HG02571 (cell line): ENCODE data around the gene POU2F3.

Experiments used
- ATAC-seq: cut with Tn5 transposase; IDR thresholded peaks from one replicate; pipeline ENCODE4 v1.9.1; 2021; ENCODE audit warnings: mild to moderate bottlenecking, moderate library complexity; ENCODE audit not compliant: unreplicated experiment

The POU2F3 gene

DNA sequence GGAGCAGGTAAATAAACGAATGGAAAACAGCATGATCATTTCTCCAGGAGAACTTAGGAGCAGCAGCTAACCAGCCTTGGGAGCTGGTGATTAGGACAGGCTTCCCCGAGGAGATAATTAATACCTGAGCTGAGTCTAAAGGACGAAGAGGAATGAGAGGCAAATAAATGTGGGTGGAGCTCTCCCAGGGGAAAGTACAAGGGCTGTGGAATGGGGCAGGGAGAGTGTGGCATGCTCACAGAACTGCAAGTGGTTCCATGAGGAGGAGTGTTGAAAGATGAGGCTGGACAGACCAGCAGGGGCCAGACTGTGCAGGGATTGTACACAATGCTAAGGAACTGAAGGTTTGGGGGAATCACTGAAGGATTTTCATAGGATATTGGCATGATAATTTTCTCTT, 70.9 kb downstream of the POU2F3 start:
- ATAC-seq: no peak

DNA sequence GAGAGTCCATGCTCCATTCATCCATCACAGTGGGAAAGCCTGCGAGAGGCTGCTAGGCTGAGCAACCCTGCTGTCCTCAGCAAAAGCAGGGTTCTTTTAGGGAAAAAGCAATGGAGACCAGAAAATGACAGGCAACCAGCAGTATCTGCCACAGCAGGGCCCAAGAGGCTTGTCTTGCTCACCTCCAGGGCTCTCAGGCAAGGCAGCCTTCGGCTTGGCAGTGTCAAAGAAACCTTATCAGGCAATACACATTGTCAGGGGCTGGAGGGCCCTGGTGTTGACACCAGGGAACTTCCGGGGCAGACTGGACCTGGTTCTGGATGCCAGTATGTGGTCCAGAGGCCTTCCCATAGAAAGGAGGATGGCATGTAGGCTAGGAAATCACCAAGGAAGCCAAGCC, 74.9 kb downstream of the POU2F3 start:
- ATAC-seq: no peak

DNA sequence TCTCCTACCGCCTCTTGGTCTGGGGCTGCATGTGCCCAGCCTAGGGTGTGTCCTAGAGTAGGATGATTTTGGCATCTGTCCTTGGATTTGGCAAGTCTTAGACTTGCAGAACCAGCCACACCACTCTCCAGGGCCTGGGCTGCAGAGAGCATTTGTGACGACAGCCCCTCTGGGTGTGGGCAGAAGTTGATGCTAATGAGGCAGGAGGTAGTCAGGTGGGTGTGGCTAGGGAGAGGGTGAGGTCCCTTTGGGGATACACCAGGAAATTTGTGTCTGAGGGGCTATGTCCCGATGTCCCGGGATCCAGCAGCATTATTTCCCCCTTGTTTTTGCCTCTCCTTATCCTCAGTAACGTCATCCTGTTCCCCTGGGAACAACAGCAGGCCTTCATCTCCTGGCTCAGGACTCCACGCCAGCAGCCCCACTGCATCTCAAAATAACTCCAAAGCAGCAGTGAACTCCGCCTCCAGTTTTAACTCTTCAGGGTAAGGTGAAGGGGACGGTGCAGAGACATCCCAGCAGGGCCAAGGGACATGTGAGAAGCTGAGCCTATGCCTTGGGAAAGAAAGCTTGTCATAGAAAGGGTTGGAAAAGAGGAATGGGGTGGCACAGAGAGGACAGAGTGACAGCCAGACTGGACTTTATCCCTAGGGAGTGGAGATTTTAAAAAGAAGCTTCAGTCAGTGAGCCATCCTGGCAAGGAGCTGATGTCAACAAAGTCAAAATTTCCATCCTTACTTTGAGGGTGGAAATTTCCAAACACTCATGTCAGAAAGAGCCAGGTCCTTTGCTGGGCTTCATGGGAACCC, 77.1 kb downstream of the POU2F3 start:
- no peak for ATAC-seq

DNA sequence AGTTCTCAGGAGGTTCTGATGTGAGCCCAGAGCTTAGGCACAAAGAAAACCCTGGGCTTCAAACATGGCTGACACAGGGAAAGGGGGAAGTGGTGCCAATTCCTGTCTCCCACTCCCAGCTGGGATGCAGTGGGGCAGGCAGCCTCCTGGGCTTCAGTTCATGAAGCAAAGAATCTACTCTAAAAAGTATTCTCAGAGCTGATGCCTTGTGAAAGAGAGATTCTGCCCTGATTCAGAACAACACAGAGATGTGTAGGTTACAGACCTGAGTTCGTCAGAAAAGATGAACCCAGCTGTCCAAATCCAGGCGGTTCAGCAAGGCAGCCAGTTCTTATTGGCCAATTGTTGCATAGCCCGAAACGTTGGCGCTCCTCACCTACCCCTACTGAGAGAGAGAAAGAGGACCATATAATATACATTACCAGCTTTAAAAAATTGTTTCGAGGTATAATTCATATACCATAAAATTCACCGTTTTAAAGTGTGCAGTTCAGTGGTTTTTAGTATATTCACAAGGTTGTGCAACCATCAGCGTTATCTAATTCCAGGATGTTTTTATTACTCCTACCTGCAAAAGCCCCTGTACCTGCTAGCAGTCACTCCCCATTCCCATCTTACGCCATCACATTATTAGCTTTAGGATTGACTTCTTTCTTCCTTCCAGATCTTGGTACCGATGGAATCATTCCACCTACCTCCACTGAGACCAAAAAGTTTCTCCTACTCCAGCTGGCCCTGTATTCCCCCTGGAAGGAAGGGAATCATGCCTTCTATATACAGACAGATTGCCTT, 77.9 kb downstream of the POU2F3 start:
- ATAC-seq: no peak

DNA sequence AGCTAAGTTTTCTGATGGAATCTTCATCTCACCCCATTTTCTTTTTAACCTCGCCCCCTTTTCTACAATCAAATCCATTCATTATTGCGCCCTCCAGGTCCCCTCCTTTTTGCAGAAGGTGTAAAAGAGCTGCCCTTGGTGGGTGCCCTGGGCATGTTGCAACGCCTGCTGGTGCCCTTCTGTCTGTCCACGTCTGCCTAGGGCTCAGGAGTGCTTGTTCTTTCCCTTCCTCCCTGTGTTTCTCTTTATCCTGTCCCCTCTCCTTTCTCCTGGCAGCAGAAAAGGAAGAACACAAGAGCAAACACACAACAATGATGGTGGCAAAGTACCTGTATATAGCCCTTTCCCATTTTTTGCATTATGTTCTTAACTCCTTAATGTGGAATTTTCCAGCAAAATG, 79.0 kb downstream of the POU2F3 start:
- no peak for ATAC-seq

DNA sequence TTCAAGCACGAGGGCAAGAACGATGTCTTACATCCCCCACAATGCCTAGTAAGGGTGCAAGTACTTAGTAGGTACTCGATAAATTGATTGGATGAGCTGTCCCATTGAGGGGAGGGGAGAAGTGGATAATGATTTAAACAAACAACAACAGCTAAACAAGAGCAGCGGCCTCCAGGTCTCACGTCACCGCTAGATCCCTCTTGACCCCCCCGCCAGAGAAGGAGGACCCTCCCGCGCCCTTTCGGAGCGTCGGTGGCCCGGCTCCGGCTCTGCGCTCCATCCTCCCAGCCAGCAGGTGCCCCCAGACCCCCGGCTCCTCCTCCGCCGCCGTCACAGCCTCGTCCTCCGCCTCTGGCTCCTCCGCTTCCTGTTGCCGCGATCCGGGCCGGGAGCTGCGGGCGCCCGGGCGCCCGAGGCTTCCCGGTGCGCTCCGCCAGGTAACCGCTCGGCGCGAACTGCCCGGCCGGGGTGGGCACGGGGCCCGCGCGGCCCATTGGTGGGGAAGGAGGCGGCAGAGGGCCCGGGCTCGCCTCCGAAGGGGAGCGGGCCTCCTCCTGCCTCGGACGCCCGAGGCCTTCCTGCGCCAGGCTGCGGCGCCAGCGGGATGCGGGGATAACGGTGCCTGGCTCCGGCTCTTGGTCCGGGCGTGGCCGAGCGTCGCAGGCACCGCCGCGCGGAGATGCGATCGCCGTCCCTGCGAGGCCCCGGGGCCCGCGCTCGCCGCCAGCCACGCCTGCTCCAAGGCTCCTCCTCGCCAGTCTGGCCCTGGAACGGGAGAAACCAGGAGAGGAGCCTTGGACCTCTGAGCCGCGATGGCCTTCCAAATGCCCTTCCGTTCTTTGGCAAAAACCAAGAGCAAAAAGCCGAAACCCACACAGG, 85.2 kb downstream of the POU2F3 start, which contains the start of gene TLCD5:
Gene TLCD5 (plus strand): TSS at position 368 of the 879 bp plus-strand sequence. CDS start 2,143 bp downstream, outside the sequence.
- no peak for ATAC-seq

DNA sequence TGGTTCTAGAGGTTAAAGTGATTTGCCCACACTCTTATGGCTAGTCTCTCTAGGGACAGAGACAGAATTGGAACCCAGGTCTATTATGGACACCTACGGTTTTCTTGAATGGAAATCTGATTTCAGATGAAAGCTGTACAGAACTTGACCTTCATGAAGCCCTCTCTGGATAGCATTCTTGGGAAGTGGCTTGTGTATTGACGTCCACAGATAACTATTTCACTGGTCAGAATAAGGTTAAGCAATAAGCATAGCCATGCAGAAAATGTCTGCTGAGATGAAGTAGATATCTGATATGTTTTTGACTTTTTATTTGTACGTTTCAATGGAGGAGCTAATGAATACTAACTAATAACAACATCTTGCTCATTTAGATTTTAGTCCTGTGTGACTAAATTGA, 86.3 kb downstream of the POU2F3 start:
- ATAC-seq: no peak

DNA sequence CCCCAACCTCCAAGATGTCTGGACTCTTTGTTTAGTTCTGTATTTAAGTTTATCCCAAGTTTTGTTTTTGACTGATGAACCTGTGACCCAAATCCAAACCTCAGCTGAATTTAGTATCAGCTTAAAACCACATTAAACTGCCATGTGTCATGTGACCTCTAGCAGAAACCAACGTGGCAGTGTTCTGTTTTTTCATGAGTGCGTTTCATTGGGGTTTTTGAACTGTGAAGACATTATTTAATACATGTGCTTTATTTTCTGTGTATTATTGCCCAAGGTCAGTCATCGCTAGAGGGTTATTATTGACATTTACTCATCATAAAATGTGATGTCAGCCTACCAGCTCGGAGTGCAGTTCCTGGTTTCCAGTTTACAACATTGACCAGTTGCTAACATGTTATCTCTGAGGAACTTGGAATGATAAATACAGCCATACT, 86.9 kb downstream of the POU2F3 start:
- no peak for ATAC-seq

DNA sequence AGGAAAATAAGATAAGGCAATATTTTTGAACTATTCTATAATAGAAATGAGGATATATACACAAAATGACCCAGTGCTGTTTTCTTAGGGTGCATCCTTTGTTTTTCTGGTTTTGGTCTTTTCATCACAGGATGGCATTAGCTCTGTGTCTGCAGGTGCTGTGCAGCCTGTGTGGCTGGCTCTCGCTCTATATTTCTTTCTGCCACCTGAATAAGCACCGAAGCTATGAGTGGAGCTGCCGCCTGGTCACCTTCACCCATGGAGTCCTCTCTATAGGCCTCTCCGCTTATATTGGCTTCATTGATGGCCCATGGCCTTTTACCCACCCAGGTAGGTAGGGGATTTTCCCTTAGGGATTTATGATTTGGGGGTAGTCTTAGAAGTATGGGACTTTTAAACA, 87.4 kb downstream of the POU2F3 start:
- no peak for ATAC-seq

DNA sequence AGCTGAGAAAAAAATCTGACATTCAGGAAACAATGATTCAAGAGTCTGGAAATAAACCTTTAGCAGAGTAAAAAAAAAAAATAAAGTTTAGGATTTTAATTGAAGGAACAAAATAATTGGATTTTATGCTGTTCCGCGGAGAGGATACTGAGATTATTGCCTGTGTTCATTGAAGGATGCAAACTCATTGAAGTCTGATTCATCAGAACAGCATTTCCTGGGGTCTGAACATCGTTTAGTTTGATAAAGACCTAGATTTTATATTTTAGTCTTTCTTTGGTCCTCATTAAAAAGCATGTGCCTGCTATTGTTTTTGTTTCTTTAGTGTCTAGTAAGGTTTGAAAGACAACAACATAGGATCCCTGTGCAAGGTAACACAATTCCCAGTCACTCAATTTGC, 89.6 kb downstream of the POU2F3 start:
- ATAC-seq: no peak

DNA sequence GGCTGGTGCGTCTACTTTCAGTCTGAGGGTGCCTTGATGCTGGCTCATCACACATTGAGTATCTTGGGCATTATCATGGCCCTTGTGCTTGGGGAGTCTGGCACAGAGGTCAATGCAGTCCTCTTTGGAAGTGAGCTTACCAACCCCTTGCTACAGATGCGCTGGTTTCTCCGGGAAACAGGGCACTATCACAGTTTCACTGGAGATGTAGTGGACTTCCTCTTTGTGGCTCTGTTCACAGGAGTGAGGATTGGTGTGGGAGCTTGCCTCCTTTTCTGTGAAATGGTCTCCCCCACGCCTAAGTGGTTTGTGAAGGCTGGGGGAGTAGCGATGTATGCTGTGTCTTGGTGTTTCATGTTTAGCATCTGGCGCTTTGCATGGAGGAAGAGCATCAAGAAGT, 90.1 kb downstream of the POU2F3 start:
- no peak for ATAC-seq

DNA sequence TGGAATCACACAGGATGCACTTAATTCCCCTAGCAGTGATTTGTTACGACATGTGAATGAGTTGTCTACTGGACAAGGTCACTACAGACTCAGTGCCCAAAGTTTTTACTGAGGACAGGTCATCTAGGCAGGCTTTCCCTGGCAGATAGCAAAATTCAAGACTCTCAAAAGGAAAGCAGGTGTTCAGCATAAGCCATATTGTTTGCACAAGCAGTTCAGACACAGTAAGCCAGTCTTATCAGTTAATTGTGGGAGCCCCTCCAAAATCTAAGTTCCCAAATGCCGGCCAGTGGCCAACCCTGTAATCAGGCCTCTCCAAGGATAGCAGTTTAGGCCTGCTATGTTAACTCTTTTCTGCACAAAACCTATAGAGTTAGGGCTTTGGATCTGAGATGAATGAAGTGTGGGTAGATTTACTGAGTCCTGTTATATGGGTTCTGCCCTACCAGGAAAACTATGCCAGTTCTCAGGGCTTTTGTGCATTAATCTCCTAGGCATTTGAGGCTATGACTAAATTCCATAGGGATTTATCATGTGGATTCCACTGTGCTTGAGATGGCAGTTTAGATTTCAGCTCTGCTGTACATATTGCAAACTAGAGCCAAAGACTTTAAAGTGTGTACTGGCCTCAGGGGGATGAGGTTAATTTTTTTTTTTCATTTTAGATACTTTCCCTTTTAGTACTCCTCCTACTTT, 91.5 kb downstream of the POU2F3 start:
- no peak for ATAC-seq

DNA sequence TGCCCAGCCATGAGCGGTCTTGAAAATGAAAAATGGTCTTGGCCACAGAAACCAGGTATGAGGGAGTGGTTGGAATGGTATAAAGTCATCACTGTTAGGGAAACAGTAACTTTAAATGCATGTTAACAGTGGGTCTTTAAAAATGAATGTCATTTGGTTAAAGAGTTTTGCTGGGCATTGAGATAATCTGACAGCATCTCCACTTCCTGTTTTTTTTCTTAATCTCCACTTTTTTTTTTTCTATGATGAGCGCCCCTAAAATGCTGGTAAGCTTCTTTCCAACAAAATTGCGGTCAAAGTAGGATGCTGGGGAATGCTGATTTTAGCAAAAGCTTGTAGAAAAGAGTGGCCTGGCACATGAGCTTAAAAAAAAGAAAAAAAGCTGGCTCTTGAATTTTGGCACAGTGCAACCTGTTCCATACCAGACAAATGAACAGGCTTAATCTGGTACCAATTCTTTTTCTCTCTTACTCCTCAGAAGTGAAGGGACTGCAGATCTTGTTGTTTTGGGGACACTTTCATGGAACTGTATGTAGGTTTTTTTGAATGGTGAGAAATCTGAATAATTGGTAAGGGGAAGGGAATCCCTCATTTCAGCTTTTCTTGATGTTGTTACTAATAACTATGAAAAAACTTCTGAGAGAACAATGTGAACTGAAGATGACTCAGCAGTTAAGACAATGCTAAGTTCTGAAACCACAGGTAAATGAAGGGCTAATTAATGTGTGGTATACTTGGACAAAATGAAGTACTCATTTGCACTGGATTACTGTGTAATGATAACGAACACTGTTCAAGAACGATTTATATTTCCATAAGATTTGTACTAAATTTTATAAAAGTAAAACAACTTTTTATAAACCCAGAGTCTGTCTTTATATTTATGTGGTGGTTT, 93.1 kb downstream of the POU2F3 start:
- no peak for ATAC-seq

DNA sequence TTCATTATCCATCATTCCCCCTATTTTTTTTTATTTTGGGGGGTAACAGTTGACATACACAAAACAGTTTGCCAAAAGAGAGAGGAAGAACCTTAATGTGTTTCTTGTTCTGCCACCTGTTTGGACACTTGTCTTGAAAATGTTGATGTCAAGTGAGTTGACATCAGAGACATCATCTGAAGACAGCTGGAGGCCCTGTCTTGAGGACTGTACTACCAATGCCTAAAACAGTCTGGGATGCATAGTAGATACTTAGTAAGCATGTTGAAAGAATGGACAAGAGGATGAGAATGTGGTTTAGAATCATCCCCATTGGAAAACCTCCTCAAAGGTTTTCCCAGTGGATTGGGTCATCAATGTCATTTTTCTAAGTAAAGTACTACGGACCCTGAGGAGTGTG, 93.9 kb downstream of the POU2F3 start:
- no peak for ATAC-seq

DNA sequence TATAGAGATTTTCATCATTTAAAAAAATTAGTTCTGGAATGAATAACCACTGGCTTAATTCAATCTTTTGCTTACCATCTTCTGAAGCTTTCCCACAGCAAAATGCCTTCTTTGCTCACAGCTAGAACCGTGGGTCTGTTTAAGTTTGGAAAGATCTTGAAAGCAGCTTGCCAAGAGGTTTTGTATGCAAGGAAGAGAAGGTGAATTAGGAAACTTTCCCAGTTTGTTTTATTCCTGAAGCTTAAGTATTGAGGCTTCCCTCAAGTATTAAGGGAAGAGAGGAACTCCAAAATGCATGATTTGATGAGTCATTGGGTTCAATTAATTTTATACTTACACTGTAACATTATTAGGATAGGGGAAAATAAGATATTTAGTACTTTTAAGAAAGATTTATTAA, 94.4 kb downstream of the POU2F3 start:
- ATAC-seq: no peak

DNA sequence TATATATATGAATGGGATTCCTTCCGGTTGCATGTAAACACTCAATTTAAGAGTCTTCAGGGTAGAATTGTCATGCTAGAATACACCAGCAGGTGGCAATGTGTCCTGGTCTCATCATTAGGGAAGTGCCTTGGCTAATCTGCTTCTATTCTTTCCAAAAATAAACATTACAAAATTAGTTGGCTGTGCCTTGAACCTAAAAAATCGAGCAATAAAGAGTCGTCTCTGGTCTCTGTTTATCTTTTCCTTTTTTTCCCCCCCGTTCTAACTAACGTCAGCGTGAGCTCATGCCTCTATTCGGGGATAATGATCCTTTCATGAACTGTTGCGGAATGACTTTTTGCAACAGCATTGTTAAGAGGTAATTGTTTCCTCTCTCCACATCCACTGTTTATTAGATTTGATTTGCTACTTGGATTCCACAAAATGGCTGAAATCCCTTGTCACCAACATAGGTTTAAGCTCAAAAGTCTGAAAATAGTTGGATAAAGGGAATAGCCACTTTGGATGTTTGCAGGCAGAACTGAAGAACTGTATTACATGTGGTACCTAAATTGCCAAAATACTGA, 95.0 kb downstream of the POU2F3 start:
- no peak for ATAC-seq

DNA sequence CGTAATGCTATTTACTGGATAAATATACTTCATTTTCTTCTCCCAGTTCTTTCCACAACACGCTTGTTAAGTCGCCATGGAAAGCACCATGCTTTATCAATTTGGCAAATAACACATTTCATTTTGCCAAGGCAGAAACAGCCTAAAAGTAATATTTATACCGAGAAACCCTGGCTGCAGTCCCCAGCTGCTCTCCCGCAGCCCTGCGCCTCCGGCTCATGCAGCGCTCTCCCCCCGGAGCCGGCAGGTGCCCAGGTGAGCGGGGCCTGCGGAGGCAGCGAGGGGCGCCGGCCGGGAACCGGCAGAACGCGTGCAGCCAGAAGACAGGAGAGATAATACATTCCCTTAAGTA, 95.6 kb downstream of the POU2F3 start:
- ATAC-seq: peak; percentile 24

DNA sequence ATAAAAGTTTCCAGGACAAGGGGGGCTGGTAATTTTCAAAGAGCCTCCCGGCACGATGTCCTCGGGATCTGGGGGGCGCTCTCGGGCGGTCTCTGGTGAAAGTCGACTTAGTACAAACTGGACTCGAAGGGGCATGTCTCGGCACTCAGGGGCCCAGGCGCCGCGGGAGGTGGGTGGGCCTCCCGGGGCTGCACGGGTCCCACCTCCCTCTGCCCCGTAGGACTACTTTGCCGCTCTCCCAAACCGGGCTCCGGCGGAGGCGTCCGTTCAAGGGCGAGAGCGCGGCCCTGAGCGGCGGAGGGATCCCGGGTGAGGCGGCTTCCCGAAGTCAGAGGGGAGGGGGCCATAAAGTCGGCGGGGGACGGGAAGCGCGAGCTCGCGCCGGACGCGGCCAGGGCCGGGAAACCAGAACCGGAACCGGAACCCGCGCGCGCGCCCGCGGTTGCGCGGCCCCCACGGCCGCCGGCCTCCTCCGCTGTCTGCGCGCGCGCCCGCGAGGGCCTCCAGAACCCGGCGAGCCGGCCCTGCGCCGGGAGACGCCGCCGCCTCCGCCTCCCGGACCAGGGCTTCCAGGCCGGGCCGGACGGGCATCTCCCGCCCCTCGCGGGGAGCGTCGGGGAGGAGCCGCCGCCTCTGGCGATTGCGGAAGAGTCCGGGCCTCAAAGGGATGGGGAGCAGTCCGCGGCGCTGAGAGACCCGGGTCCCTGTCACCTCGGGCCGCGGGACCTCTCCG, 96.1 kb downstream of the POU2F3 start, which contains the start of gene ARHGEF12:
Gene ARHGEF12 (plus strand): TSS at position 506 of the 733 bp plus-strand sequence. CDS start 831 bp downstream, outside the sequence.
- ATAC-seq: peak; percentile 62
